CD4-positive, alpha-beta memory T cell (primary cell): ENCODE measurements around the gene LRRC1. TPM values are rescaled to one million over a fixed set of nuclear protein-coding genes. Genes with fewer than 3 reads are reported as not detected.

Source experiments
- CTCF ChIA-PET: fragments of 350-600 bp; sonication (Branson Sonifier 250); formaldehyde crosslinking; loops from one replicate; lab custom pipeline; 2021; ENCODE audit warnings: inconsistent platforms; ENCODE audit not compliant: partially characterized antibody; lab: Charles Lee
- POLR2A ChIA-PET: fragments of 350-600 bp; sonication (Branson Sonifier 250); formaldehyde crosslinking; loops from one replicate; lab custom pipeline; 2021; ENCODE audit not compliant: partially characterized antibody; lab: Charles Lee
- DNase-seq, 5 donors: peaks; one replicate each; pipeline versions ENCODE4 v3.0.0 to v3.0.0-alpha.2; 2020 to 2022; ENCODE audit warnings: mixed read lengths in 1 of 5
- H3K27ac ChIP-seq: one replicate; pipeline ENCODE4 v1.7.0; 2013; ENCODE audit warnings: low read depth, low read length
- H3K27me3 ChIP-seq: 2 replicates; pipeline ENCODE4 v1.7.0; 2013; ENCODE audit warnings: mild to moderate bottlenecking, low read length, moderate library complexity; ENCODE audit not compliant: insufficient read depth
- H3K36me3 ChIP-seq: 2 replicates; pipeline ENCODE4 v1.7.0; 2013; ENCODE audit warnings: mild to moderate bottlenecking, low read length, moderate library complexity; ENCODE audit not compliant: insufficient read depth
- H3K4me1 ChIP-seq: 2 replicates; pipeline ENCODE4 v1.7.0; 2013; ENCODE audit warnings: mild to moderate bottlenecking, low read length, moderate library complexity; ENCODE audit not compliant: insufficient read depth
- H3K4me3 ChIP-seq, 2 donors: one replicate each; pipeline ENCODE4 v1.7.0; 2013; ENCODE audit warnings: low read length in 2 of 2, mild to moderate bottlenecking in 1 of 2
- H3K9me3 ChIP-seq, 2 donors: one replicate each; pipeline ENCODE4 v1.7.0; 2013; ENCODE audit warnings: low read length in 2 of 2, control low read depth in 1 of 2; ENCODE audit not compliant: control insufficient read depth in 1 of 2
- H3K27ac Mint-ChIP-seq, 7 donors: one replicate each; pipeline ENCODE4 v1.8.0; 2020 to 2021; ENCODE audit warnings: mixed read lengths in 7 of 7, mild to moderate bottlenecking in 6 of 7, inconsistent platforms in 3 of 7, moderate library complexity in 3 of 7
- H3K27me3 Mint-ChIP-seq, 2 donors: one replicate each; pipeline ENCODE4 v1.8.0; 2020 to 2021; ENCODE audit warnings: mixed read lengths in 2 of 2
- H3K36me3 Mint-ChIP-seq, 2 donors: one replicate each; pipeline ENCODE4 v1.8.0; 2020 to 2021; ENCODE audit warnings: mixed read lengths in 2 of 2, inconsistent platforms in 1 of 2, mild to moderate bottlenecking in 1 of 2
- H3K4me1 Mint-ChIP-seq, 4 donors: one replicate each; pipeline ENCODE4 v1.8.0; 2020 to 2021; ENCODE audit warnings: mixed read lengths in 4 of 4, mild to moderate bottlenecking in 1 of 4
- H3K4me3 Mint-ChIP-seq, 8 donors: one replicate each; pipeline ENCODE4 v1.8.0; 2020 to 2021; ENCODE audit warnings: mixed read lengths in 8 of 8, mild to moderate bottlenecking in 7 of 8, moderate library complexity in 6 of 8, inconsistent platforms in 3 of 8
- H3K9me3 Mint-ChIP-seq, 8 donors: one replicate each; pipeline ENCODE4 v1.8.0; 2020 to 2021; ENCODE audit warnings: mixed read lengths in 8 of 8, mild to moderate bottlenecking in 5 of 8, inconsistent platforms in 3 of 8, moderate library complexity in 1 of 8
- intact Hi-C: fragments of 100-400 bp; cut with micrococcal nuclease; formaldehyde crosslinking; loops from one replicate; pipeline ENCODE4 v1.15.1; 2023
- polyA plus RNA-seq, 2 donors: library from polyadenylated mRNA; unstranded; fragments of 300-500 nt; fragmentation: Illumina TruSeq; gene quantifications; one replicate each; pipeline ENCODE4 v1.2.3, GENCODE V29; 2021
- total RNA-seq, 2 experiments: library from RNA; stranded (reverse); gene quantifications; one replicate each; pipeline ENCODE4 v1.2.3, GENCODE V29; 2021

Gene LRRC1
- total and polyA plus RNA-seq, 4 experiments from 2014 or later, result 2.2 to 5.2 (median 3.7) TPM

GRCh38 chr6:53956804-53957203 is 162.0 kb downstream of the LRRC1 start:
- Histone ChIP-seq H3K4me1 (no peaks in the 10 kb centered on the region), H3K27ac (no peak overlapping the region), H3K27me3 (no peaks in the 10 kb centered on the region), H3K36me3 (no peaks in the 10 kb centered on the region), H3K4me3 (no peak overlapping the region), H3K9me3 (no peaks in the 10 kb centered on the region)
- intact Hi-C loops, result no loop called here
- H3K4me1 Mint-ChIP-seq, result no peaks in the 10 kb centered on the region
- no peak overlapping the region for H3K4me3 Mint-ChIP-seq
- no peak for DNase-seq
- ChIA-PET CTCF (interaction anchor here (1.1 kb wide), 1 partner anchor 9 kb away, joined by 3 read pairs; no protein-coding TSS in a partner anchor), POLR2A (no interaction called here)
- H3K9me3 Mint-ChIP-seq, result peaks cover 0 to 4% (median 0%) of the 10 kb centered on the region in 8 donors
- peaks cover 6 to 7% of the 10 kb centered on the region in 2 donors for H3K27me3 Mint-ChIP-seq
- H3K27ac Mint-ChIP-seq, result no peak overlapping the region
- no peaks in the 10 kb centered on the region for H3K36me3 Mint-ChIP-seq

- H3K36me3 Mint-ChIP-seq, result no peaks in the 10 kb centered on the region
- H3K27me3 ChIP-seq, result no peaks in the 10 kb centered on the region
- H3K9me3 ChIP-seq, result no peaks in the 10 kb centered on the region
- peaks cover 0 to 3% (median 0%) of the 10 kb centered on the region in 8 donors for H3K9me3 Mint-ChIP-seq
- CTCF ChIA-PET, result no interaction called here
- intact Hi-C loops, result no loop called here
- no peak for DNase-seq
- POLR2A ChIA-PET, result no interaction called here
- no peak overlapping the region for H3K27ac Mint-ChIP-seq
- H3K4me1 ChIP-seq, result no peaks in the 10 kb centered on the region
- no peaks in the 10 kb centered on the region for H3K36me3 ChIP-seq
- no peak overlapping the region for H3K4me3 ChIP-seq
- no peaks in the 10 kb centered on the region for H3K4me1 Mint-ChIP-seq
- H3K27ac ChIP-seq, result no peak overlapping the region
- H3K4me3 Mint-ChIP-seq, result no peak overlapping the region
- H3K27me3 Mint-ChIP-seq, result peaks cover 7 to 8% of the 10 kb centered on the region in 2 donors
Observed at GRCh38 chr6:53959717-53960116, 164.9 kb downstream of the LRRC1 start.

GRCh38 chr6:53960311-53960710 is 165.5 kb downstream of the LRRC1 start:
- Histone ChIP-seq H3K4me1 (no peaks in the 10 kb centered on the region), H3K4me3 (no peak overlapping the region), H3K27ac (no peak overlapping the region), H3K9me3 (no peaks in the 10 kb centered on the region), H3K27me3 (no peaks in the 10 kb centered on the region), H3K36me3 (no peaks in the 10 kb centered on the region)
- H3K36me3 Mint-ChIP-seq, result no peaks in the 10 kb centered on the region
- DNase-seq, result no peak
- POLR2A ChIA-PET, result no interaction called here
- H3K9me3 Mint-ChIP-seq, result peaks cover 0 to 3% (median 0%) of the 10 kb centered on the region in 8 donors
- no peaks in the 10 kb centered on the region for H3K4me1 Mint-ChIP-seq
- H3K27me3 Mint-ChIP-seq, result peaks cover 7 to 8% of the 10 kb centered on the region in 2 donors
- no peak overlapping the region for H3K4me3 Mint-ChIP-seq
- intact Hi-C loops, result no loop called here
- H3K27ac Mint-ChIP-seq, result no peak overlapping the region
- CTCF ChIA-PET, result no interaction called here

GRCh38 chr6:53961679-53962370 is 167.0 kb downstream of the LRRC1 start:
- CTCF ChIA-PET, result no interaction called here
- Mint-ChIP-seq H3K36me3 (no peaks in the 10 kb centered on the region), H3K27ac (no peak overlapping the region), H3K4me3 (no peak overlapping the region), H3K27me3 (peaks cover 7 to 8% of the 10 kb centered on the region in 2 donors), H3K9me3 (peaks cover 0 to 3% (median 0%) of the 10 kb centered on the region in 8 donors), H3K4me1 (no peaks in the 10 kb centered on the region)
- Histone ChIP-seq H3K27ac (no peak overlapping the region), H3K4me1 (no peaks in the 10 kb centered on the region), H3K4me3 (no peak overlapping the region), H3K9me3 (no peaks in the 10 kb centered on the region), H3K36me3 (no peaks in the 10 kb centered on the region), H3K27me3 (no peaks in the 10 kb centered on the region)
- DNase-seq, result no peak
- intact Hi-C loops, result no loop called here
- POLR2A ChIA-PET, result no interaction called here

- Histone ChIP-seq H3K4me1 (no peaks in the 10 kb centered on the region), H3K36me3 (no peaks in the 10 kb centered on the region), H3K9me3 (no peaks in the 10 kb centered on the region), H3K27me3 (no peaks in the 10 kb centered on the region), H3K27ac (no peak overlapping the region), H3K4me3 (no peak overlapping the region)
- H3K4me3 Mint-ChIP-seq, result no peak overlapping the region
- H3K4me1 Mint-ChIP-seq, result no peaks in the 10 kb centered on the region
- H3K27ac Mint-ChIP-seq, result no peak overlapping the region
- POLR2A ChIA-PET, result no interaction called here
- intact Hi-C loops, result no loop called here
- CTCF ChIA-PET, result no interaction called here
- no peaks in the 10 kb centered on the region for H3K36me3 Mint-ChIP-seq
- H3K9me3 Mint-ChIP-seq, result peaks cover 0 to 3% (median 0%) of the 10 kb centered on the region in 8 donors
- peaks cover 7 to 10% of the 10 kb centered on the region in 2 donors for H3K27me3 Mint-ChIP-seq
- DNase-seq, result no peak
Observed at GRCh38 chr6:53962646-53963045, 167.8 kb downstream of the LRRC1 start.

GRCh38 chr6:53967415-53967814 is 172.6 kb downstream of the LRRC1 start:
- CTCF ChIA-PET, result no interaction called here
- Histone ChIP-seq H3K36me3 (no peaks in the 10 kb centered on the region), H3K27ac (no peak overlapping the region), H3K4me3 (no peak overlapping the region), H3K9me3 (no peaks in the 10 kb centered on the region), H3K27me3 (no peaks in the 10 kb centered on the region), H3K4me1 (no peaks in the 10 kb centered on the region)
- Mint-ChIP-seq H3K4me3 (no peak overlapping the region), H3K27me3 (peaks cover 5 to 8% of the 10 kb centered on the region in 2 donors), H3K4me1 (no peaks in the 10 kb centered on the region), H3K36me3 (no peaks in the 10 kb centered on the region), H3K9me3 (peaks cover 0 to 2% (median 0%) of the 10 kb centered on the region in 8 donors), H3K27ac (no peak overlapping the region)
- DNase-seq, result no peak
- POLR2A ChIA-PET, result no interaction called here
- intact Hi-C loops, result no loop called here
